Suppressor macrophage (primary cell): ENCODE data around the gene TOMM70.
"Not testable (repeated sequence)": the region's sequence is repeated elsewhere in the genome, so short reads cannot be mapped to it uniquely, and the experiment has no call there.

Source experiments
- DNase-seq, 4 experiments: peaks; one replicate each; pipeline ENCODE4 v3.0.0-alpha.2; 2020 to 2022
- total RNA-seq, 17 experiments: gene quantifications; one replicate each; lab custom pipeline; 2026; ENCODE audit warnings: mixed read lengths in 6 of 17, inconsistent platforms in 3 of 17; lab: John Stamatoyannopoulos, UW

Gene TOMM70
- total RNA-seq = 51.6 to 128 (median 82.7) reads per million in 17 experiments

- peak; percentile 97 to 98 (median 98) for DNase-seq
Measured at GRCh38 chr3:100400780-100401673, at the start of gene TOMM70, which contains the start of gene LNP1. Gene TOMM70 (minus strand): TSS chr3:100401089. CDS start chr3:100400949, 140 bp downstream. Gene LNP1 (plus strand): TSS chr3:100401539. CDS start chr3:100429730, 28,191 bp downstream.

DNA sequence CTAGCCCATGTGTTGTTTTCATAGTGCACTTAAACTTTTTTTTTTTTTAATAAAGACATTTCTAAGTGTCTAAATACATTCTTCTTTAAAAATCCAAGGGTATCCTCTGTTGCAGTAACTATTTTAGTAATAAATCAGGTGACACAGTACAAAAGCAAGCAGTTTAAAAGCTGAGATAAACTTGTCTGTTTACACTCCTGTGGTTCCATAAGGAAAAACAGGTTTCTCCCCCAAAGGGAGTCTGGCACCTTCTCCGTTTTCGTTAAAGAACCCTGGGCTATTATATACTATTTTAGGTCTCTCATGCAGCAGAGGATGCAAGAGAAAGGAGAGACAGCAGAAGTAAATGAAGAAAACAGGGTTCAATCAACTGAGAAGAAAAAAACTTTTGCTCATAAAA lies 48.3 kb upstream of the TOMM70 start:
- DNase-seq = no peak

GRCh38 chr3:100448079-100448478 lies 47.2 kb upstream of the TOMM70 start:
- DNase-seq = no peak

- not testable (repeated sequence) for DNase-seq
Measured at GRCh38 chr3:100447067-100447466, 46.2 kb upstream of the TOMM70 start.

- no peak for DNase-seq
Measured at GRCh38 chr3:100443690-100444089, 42.8 kb upstream of the TOMM70 start.

- no peak for DNase-seq
Measured at GRCh38 chr3:100440895-100441294, 40.0 kb upstream of the TOMM70 start.

GRCh38 chr3:100438623-100438974 lies 37.7 kb upstream of the TOMM70 start:
- DNase-seq = no peak

GRCh38 chr3:100437721-100438622 lies 37.1 kb upstream of the TOMM70 start:
- DNase-seq = peak in 2 of 4 experiments; percentile 46 to 54

DNA sequence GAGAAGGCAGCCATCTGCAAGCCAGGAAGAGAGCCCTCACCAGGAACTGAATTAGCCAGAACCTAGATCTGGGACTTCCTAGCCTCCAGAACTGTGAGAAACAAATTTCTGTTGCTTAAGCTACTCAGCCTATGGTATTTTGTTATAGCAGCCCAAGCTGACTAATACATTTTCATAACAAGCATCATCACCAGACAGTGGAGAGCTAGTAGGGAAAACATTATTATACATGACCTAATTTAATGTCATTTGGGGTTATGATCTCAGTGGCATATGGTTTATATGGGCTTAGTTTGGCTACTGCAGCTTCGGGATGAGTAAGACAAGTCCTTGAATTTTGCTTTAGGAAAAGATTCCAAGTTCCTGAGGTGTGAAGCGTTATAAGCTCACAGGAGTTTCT lies 36.1 kb upstream of the TOMM70 start:
- peak in 1 of 4 experiments; percentile 21 for DNase-seq

- DNase-seq = no peak
Measured at GRCh38 chr3:100429187-100429716, 28.4 kb upstream of the TOMM70 start.

GRCh38 chr3:100427699-100428098 lies 26.8 kb upstream of the TOMM70 start:
- no peak for DNase-seq

DNA sequence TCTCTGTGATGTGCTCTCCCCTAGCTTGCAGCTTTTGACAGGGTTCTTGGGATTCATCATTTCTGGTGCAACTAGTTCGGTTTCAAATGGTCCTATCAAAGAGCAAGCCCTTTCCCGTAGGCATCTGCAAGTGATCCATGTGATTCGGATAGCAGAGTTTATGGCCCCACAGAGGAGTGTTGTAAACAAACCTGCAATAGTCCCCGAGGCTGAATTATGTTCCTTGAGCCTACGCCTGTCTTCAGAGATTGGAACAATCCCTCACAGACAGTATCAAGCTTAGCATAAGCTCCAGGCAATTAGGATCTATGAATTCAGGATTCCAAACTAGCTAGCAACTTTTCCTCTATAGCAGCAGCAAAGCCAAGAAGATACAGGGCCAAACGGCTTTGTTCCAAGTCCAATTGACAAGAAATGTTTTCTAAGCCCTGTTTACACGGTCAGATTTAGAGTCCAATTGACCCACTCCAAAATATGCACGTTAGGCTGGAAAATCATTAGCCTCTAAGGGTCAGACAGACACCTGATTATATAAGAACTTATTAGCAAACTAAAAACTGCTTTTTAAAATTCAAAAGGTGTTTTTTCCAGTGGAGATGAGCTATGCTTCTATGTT lies 25.3 kb upstream of the TOMM70 start:
- no peak for DNase-seq

GRCh38 chr3:100425316-100425715 lies 24.4 kb upstream of the TOMM70 start:
- no peak for DNase-seq

GRCh38 chr3:100424261-100424660 lies 23.4 kb upstream of the TOMM70 start:
- DNase-seq = no peak

GRCh38 chr3:100423611-100424010 lies 22.7 kb upstream of the TOMM70 start:
- DNase-seq = no peak

DNA sequence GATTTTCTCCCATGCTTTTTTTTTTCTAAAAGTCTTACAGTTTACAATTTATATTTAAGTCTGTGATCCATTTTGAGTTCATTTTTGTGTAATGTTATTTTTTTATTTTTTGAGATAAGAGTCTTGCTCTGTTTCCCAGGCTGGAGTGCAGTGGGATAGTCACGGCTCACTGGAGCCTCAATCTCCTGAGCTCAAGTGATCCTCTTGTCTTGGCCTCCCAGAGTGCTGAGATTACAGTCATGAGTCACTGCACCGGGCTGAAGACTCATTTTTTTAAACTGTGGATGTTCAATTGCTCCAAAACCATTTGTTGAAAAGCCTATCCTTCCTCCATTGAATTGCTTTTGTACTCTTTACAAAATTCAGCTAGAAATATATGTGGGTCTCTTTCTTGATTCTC lies 20.0 kb upstream of the TOMM70 start:
- no peak for DNase-seq

GRCh38 chr3:100419406-100419805 lies 18.5 kb upstream of the TOMM70 start:
- peak; percentile 26 to 81 (median 62) for DNase-seq

- no peak for DNase-seq
Measured at GRCh38 chr3:100416863-100417262, 16.0 kb upstream of the TOMM70 start.

DNA sequence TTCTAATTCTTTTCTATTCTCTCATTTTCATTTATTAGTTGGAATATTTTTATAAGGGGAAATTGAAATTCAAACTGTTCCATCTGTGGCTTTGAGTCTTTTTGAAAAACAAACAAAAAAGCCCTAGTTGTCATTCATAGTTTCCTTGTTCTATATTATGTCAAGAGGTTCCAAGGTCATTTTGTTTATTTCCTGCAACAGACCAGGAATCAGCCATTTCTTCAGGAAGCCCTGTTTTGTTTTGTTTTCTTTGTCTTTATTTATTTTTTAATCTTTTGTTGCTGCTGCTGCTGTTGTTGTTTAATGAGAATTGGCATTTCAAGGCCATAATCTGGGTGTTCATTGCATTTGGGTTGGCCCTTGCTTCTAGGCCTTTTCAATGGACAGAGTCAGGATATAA lies 15.3 kb upstream of the TOMM70 start:
- no peak for DNase-seq

GRCh38 chr3:100413613-100414012 lies 12.7 kb upstream of the TOMM70 start:
- no peak for DNase-seq

- DNase-seq = no peak
Measured at GRCh38 chr3:100412912-100413590, 12.2 kb upstream of the TOMM70 start.
